Esophagus muscularis mucosa (tissue), 4 donors: ENCODE measurements around the gene PTPN1. TPM values are rescaled to one million over a fixed set of nuclear protein-coding genes. Genes with fewer than 3 reads are reported as not detected.

Source experiments
- DNase-seq: peaks from one replicate; pipeline ENCODE4 v3.0.0-alpha.2; 2017; ENCODE audit errors: extremely low spot score
- H3K27ac ChIP-seq, 4 donors: fragments of 200-600 bp; sonication (generic); replicated peaks in 1 of 4; 1 replicate in 3 of 4; 2 replicates in 1 of 4; pipeline ENCODE4 v1.5.1; 2016 to 2019; ENCODE audit warnings: mild to moderate bottlenecking in 1 of 4
- H3K27me3 ChIP-seq, 4 donors: fragments of 200-600 bp; sonication (generic); one replicate each; pipeline versions ENCODE4 v1.5.1 to v1.6.0; 2016 to 2019
- H3K36me3 ChIP-seq, 4 donors: fragments of 200-600 bp; sonication (generic); one replicate each; pipeline ENCODE4 v1.5.1; 2016 to 2019
- H3K4me1 ChIP-seq, 4 donors: fragments of 200-600 bp; sonication (generic); one replicate each; pipeline ENCODE4 v1.5.1; 2016 to 2019
- H3K4me3 ChIP-seq, 4 donors: fragments of 200-600 bp; sonication (generic); 1 replicate in 2 of 4; 2 replicates in 2 of 4; pipeline ENCODE4 v1.5.1; 2016 to 2019; ENCODE audit warnings: mild to moderate bottlenecking in 4 of 4, moderate library complexity in 1 of 4
- H3K9me3 ChIP-seq, 4 donors: fragments of 200-600 bp; sonication (generic); 1 replicate in 3 of 4; 2 replicates in 1 of 4; pipeline ENCODE4 v1.5.1; 2016 to 2019
- CTCF ChIP-seq, 3 experiments: fragments of 200-600 bp in 2 of 3; fragments of 450-650 bp in 1 of 3; sonication (generic) in 2 of 3; IDR thresholded peaks; one replicate each; pipeline ENCODE4 v1.5.1; 2017 to 2019; ENCODE audit warnings: antibody characterized with exemption in 3 of 3, mild to moderate bottlenecking in 2 of 3, moderate library complexity in 1 of 3
- EP300 ChIP-seq: sonication (generic); formaldehyde crosslinking; IDR thresholded peaks from one replicate; pipeline ENCODE4 v1.6.1; 2017; ENCODE audit warnings: antibody characterized with exemption
- POLR2A ChIP-seq: fragments of 450-650 bp; IDR thresholded peaks from one replicate; pipeline ENCODE4 v1.6.1; 2017; ENCODE audit warnings: antibody characterized with exemption, moderate library complexity, mild to moderate bottlenecking, low read depth
- POLR2AphosphoS5 ChIP-seq, 2 donors: sonication (generic); formaldehyde crosslinking; IDR thresholded peaks; one replicate each; pipeline ENCODE4 v1.6.1; 2017; ENCODE audit warnings: antibody characterized with exemption in 2 of 2
- WGBS: methylation state at CpG from one replicate; pipeline ENCODE4 v1.1.5; 2018; 5-methylcytosine and 5-hydroxymethylcytosine counted together
- intact Hi-C: fragments of 100-400 bp; cut with DNase I; formaldehyde crosslinking; loops from one replicate; pipeline ENCODE4 v1.15.1; 2023
- total RNA-seq, 4 donors: library from RNA; depleted of rRNA; stranded (reverse); fragments of >200 nt; gene quantifications; one replicate each; pipeline versions ENCODE4 v1.1.0 to v1.2.1, GENCODE V29; 2016

PTPN1 gene
- total RNA-seq, 4 donors from 2014 or later: 21.2 to 49.0 (median 41.0) TPM

- intact Hi-C loops: no loop called here
- no peak for DNase-seq
These were observed 73.4 kb downstream of the PTPN1 start for GRCh38 chr20:50583442-50584150.

GRCh38 chr20:50584687-50585086 lies 74.5 kb downstream of the PTPN1 start:
- WGBS: 91% methylated on average over 2 of the region's 2 CpGs
- no peak overlapping the region for H3K27ac ChIP-seq
- DNase-seq: no peak
- H3K36me3 ChIP-seq: peaks cover 23 to 92% (median 89%) of the 10 kb centered on the region in 4 donors
- no peaks in the 10 kb centered on the region for H3K27me3 ChIP-seq
- no peak for TF ChIP-seq CTCF (IDR thresholded peaks at IDR 0.05)
- no peak for TF ChIP-seq EP300
- H3K4me3 ChIP-seq: no peak overlapping the region
- peaks cover 0 to 14% (median 4%) of the 10 kb centered on the region in 4 donors for H3K4me1 ChIP-seq
- no peaks in the 10 kb centered on the region for H3K9me3 ChIP-seq
- intact Hi-C loops: no loop called here

More at GRCh38 chr20:50583442-50584150, 73.4 kb downstream of the PTPN1 start:
- Histone ChIP-seq H3K9me3 (no peaks in the 10 kb centered on the region), H3K4me1 (peaks cover 0 to 15% (median 6%) of the 10 kb centered on the region in 4 donors), H3K27me3 (no peaks in the 10 kb centered on the region), H3K27ac (no peak overlapping the region), H3K36me3 (peaks cover 33 to 98% (median 95%) of the 10 kb centered on the region in 4 donors), H3K4me3 (no peak overlapping the region)
- TF ChIP-seq POLR2A: no peak
- no peak for TF ChIP-seq POLR2AphosphoS5 (IDR thresholded peaks at IDR 0.05)
- TF ChIP-seq CTCF (IDR thresholded peaks at IDR 0.05): no peak
- no peak for TF ChIP-seq EP300
- WGBS: 93% methylated on average over 15 of the region's 15 CpGs

- Histone ChIP-seq H3K4me1 (peaks cover 0 to 8% (median 2%) of the 10 kb centered on the region in 4 donors), H3K4me3 (no peak overlapping the region), H3K9me3 (no peaks in the 10 kb centered on the region), H3K36me3 (peaks cover 18 to 91% (median 87%) of the 10 kb centered on the region in 4 donors), H3K27me3 (no peaks in the 10 kb centered on the region), H3K27ac (no peak overlapping the region)
- no peak for DNase-seq
- TF ChIP-seq POLR2AphosphoS5 (IDR thresholded peaks at IDR 0.05) (no peak), EP300 (no peak), CTCF (IDR thresholded peaks at IDR 0.05) (no peak), POLR2A (no peak)
- 76% methylated on average over 5 of the region's 5 CpGs for WGBS
- intact Hi-C loops: no loop called here
These were observed 75.0 kb downstream of the PTPN1 start for GRCh38 chr20:50585214-50585613.

GRCh38 chr20:50585678-50586077 lies 75.5 kb downstream of the PTPN1 start:
- Histone ChIP-seq H3K4me3 (no peak overlapping the region), H3K4me1 (peaks cover 0 to 6% (median 0%) of the 10 kb centered on the region in 4 donors), H3K36me3 (peaks cover 16 to 91% (median 87%) of the 10 kb centered on the region in 4 donors), H3K9me3 (no peaks in the 10 kb centered on the region), H3K27ac (no peak overlapping the region), H3K27me3 (no peaks in the 10 kb centered on the region)
- intact Hi-C loops: no loop called here
- WGBS: 88% methylated on average over 8 of the region's 9 CpGs
- TF ChIP-seq CTCF (IDR thresholded peaks at IDR 0.05) (no peak), EP300 (no peak), POLR2A (no peak), POLR2AphosphoS5 (IDR thresholded peaks at IDR 0.05) (no peak)
- DNase-seq: no peak
